Mesenchymal stem cell (in vitro differentiated cells and primary cell): Measurements from ENCODE around the gene DMRT2.
A peak's percentile ranks its signal among the peaks of the same experiment; 100 is the strongest.

Experiments used
- DNase-seq: peaks from one replicate; pipeline ENCODE4 v3.0.0-alpha.2; 2013
- H2AFZ ChIP-seq: one replicate; pipeline ENCODE4 v1.6.1; 2013; ENCODE audit warnings: low read depth, mild to moderate bottlenecking, control low read depth, inconsistent platforms, low read length, moderate library complexity
- H2AK5ac ChIP-seq: 2 replicates; pipeline ENCODE4 v1.6.1; 2013; ENCODE audit warnings: low read length, moderate library complexity, mild to moderate bottlenecking, inconsistent platforms; ENCODE audit not compliant: severe bottlenecking
- H2BK120ac ChIP-seq: one replicate; pipeline ENCODE4 v1.6.1; 2013; ENCODE audit warnings: low read depth, mild to moderate bottlenecking, inconsistent platforms, low read length, moderate library complexity
- H2BK12ac ChIP-seq, 2 experiments: one replicate each; pipeline ENCODE4 v1.6.1; 2013; ENCODE audit warnings: inconsistent platforms in 2 of 2, low read length in 2 of 2, mild to moderate bottlenecking in 2 of 2, moderate library complexity in 2 of 2, control low read depth in 1 of 2
- H2BK15ac ChIP-seq: one replicate; pipeline ENCODE4 v1.6.1; 2013; ENCODE audit warnings: mild to moderate bottlenecking, low read depth, inconsistent platforms; ENCODE audit not compliant: poor library complexity, severe bottlenecking
- H2BK5ac ChIP-seq: 2 replicates; pipeline ENCODE4 v1.6.1; 2013; ENCODE audit warnings: low read depth, mild to moderate bottlenecking, low read length, control low read depth, inconsistent platforms; ENCODE audit not compliant: poor library complexity, severe bottlenecking
- H3K14ac ChIP-seq, 2 experiments: one replicate each; pipeline ENCODE4 v1.6.1; 2013; ENCODE audit warnings: inconsistent platforms in 2 of 2, low read length in 2 of 2, control low read depth in 1 of 2, mild to moderate bottlenecking in 1 of 2, moderate library complexity in 1 of 2
- H3K18ac ChIP-seq, 2 experiments: one replicate each; pipeline ENCODE4 v1.6.1; 2013; ENCODE audit warnings: inconsistent platforms in 2 of 2, low read length in 2 of 2, control low read depth in 1 of 2, low read depth in 1 of 2, mild to moderate bottlenecking in 1 of 2
- H3K23ac ChIP-seq, 2 experiments: one replicate each; pipeline ENCODE4 v1.6.1; 2013; ENCODE audit warnings: inconsistent platforms in 2 of 2, low read length in 2 of 2, mild to moderate bottlenecking in 2 of 2, moderate library complexity in 2 of 2, control low read depth in 1 of 2
- H3K27ac ChIP-seq: 2 replicates; pipeline ENCODE4 v1.5.1; 2013; ENCODE audit warnings: mild to moderate bottlenecking, moderate library complexity, low read length, control low read depth, inconsistent platforms; ENCODE audit not compliant: poor library complexity, severe bottlenecking
- H3K27me3 ChIP-seq, 2 experiments: 2 replicates each; pipeline versions ENCODE4 v1.6.1 to v1.7.0; 2013; ENCODE audit warnings: low read length in 2 of 2, mild to moderate bottlenecking in 2 of 2, moderate library complexity in 2 of 2, control low read depth in 1 of 2, inconsistent platforms in 1 of 2; ENCODE audit not compliant: control insufficient read depth in 1 of 2, insufficient read depth in 1 of 2
- H3K36me3 ChIP-seq, 2 experiments: 2 replicates each; pipeline versions ENCODE4 v1.6.1 to v1.7.0; 2013; ENCODE audit warnings: low read length in 2 of 2, control low read depth in 1 of 2, inconsistent platforms in 1 of 2, low read depth in 1 of 2, mild to moderate bottlenecking in 1 of 2; ENCODE audit not compliant: insufficient read depth in 2 of 2, control insufficient read depth in 1 of 2
- H3K4ac ChIP-seq, 2 experiments: one replicate each; pipeline ENCODE4 v1.6.1; 2013; ENCODE audit warnings: inconsistent platforms in 2 of 2, low read length in 2 of 2, mild to moderate bottlenecking in 2 of 2, moderate library complexity in 2 of 2, control low read depth in 1 of 2, low read depth in 1 of 2
- H3K4me1 ChIP-seq: 2 replicates; pipeline ENCODE4 v1.6.1; 2013; ENCODE audit warnings: low read depth, low read length, control low read depth; ENCODE audit not compliant: control insufficient read depth, insufficient read depth
- H3K4me2 ChIP-seq: 2 replicates; pipeline ENCODE4 v1.6.1; 2013; ENCODE audit warnings: low read length, mild to moderate bottlenecking, inconsistent platforms; ENCODE audit not compliant: poor library complexity, severe bottlenecking
- H3K4me3 ChIP-seq, 2 experiments: 2 replicates each; pipeline versions ENCODE4 v1.5.1 to v1.7.0; 2013; ENCODE audit warnings: low read length in 2 of 2, mild to moderate bottlenecking in 2 of 2, control low read depth in 1 of 2, low read depth in 1 of 2; ENCODE audit not compliant: insufficient read depth in 1 of 2
- H3K79me1 ChIP-seq: replicated peaks from 2 replicates; pipeline ENCODE4 v1.6.1; 2013; ENCODE audit warnings: mild to moderate bottlenecking, control low read depth, low read length, inconsistent platforms; ENCODE audit not compliant: poor library complexity, severe bottlenecking
- H3K9ac ChIP-seq: 2 replicates; pipeline ENCODE4 v1.7.0; 2013; ENCODE audit warnings: mild to moderate bottlenecking, low read length, moderate library complexity
- H3K9me3 ChIP-seq: 2 replicates; pipeline ENCODE4 v1.7.0; 2013; ENCODE audit warnings: mild to moderate bottlenecking, low read length; ENCODE audit not compliant: control insufficient read depth
- H4K8ac ChIP-seq: one replicate; pipeline ENCODE4 v1.6.1; 2013; ENCODE audit warnings: inconsistent platforms, mild to moderate bottlenecking, low read length, moderate library complexity
- H4K91ac ChIP-seq: one replicate; pipeline ENCODE4 v1.6.1; 2013; ENCODE audit warnings: mild to moderate bottlenecking, low read length, inconsistent platforms
- WGBS: methylation state at CpG from one replicate; pipeline ENCODE4 v1.1.7; 2013; ENCODE audit warnings: mixed read lengths; 5-methylcytosine and 5-hydroxymethylcytosine counted together

DMRT2 gene

GRCh38 chr9:1053282-1053621, 3.1 kb downstream of the DMRT2 start:
- no peak overlapping the region for H3K27ac ChIP-seq
- 67% methylated on average over 9 of the region's 9 CpGs for WGBS

DNA sequence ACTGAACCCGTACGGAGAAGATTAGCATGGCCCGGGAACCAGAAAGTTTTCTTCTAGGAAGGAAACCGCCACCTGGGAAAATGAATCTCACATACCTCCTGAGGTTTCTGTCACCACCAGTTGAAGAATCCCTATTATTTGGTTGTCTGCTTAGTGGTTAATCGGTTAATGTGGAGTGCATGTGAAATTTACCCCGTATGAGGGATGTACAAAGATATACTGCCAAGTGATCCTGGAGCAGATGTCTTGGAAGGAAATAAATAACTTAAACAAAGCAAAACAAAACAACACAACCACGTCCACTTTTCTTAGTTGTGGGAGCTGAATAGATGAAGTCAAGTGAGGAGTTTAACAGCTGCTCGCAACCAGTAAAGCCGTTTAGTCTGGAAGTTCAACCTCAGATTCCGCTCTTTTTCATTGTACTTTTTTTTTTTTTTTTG, 3.8 kb downstream of the DMRT2 start:
- Histone ChIP-seq H3K9ac (peak overlapping the region; percentile 31), H4K8ac (no peak overlapping the region), H2AK5ac (no peak overlapping the region), H3K23ac (no peak overlapping the region), H3K14ac (no peak overlapping the region), H2BK12ac (no peak overlapping the region), H3K36me3 (peaks cover 0 to 9% of the 10 kb centered on the region in 2 experiments), H3K18ac (no peak overlapping the region), H3K4me3 (peak overlapping the region in 1 of 2 experiments; percentile 79), H3K4me1 (peaks cover 7% of the 10 kb centered on the region), H3K4me2 (no peak overlapping the region), H3K79me1 (no peaks in the 10 kb centered on the region), H2BK5ac (no peak overlapping the region), H2BK15ac (no peak overlapping the region), H3K9me3 (no peaks in the 10 kb centered on the region), H3K27me3 (no peaks in the 10 kb centered on the region), H4K91ac (no peak overlapping the region), H3K27ac (no peak overlapping the region), H2BK120ac (no peak overlapping the region), H2AFZ (no peak overlapping the region), H3K4ac (no peak overlapping the region)
- WGBS, result 98% methylated on average over 3 of the region's 10 CpGs
- DNase-seq, result no peak

More at GRCh38 chr9:1053282-1053621, 3.1 kb downstream of the DMRT2 start:
- H3K4ac ChIP-seq, result no peak overlapping the region
- H2BK5ac ChIP-seq, result no peak overlapping the region
- no peak overlapping the region for H2AK5ac ChIP-seq
- H4K8ac ChIP-seq, result no peak overlapping the region
- H2BK12ac ChIP-seq, result no peak overlapping the region
- H3K4me3 ChIP-seq, result peak overlapping the region in 1 of 2 experiments; percentile 79
- H2AFZ ChIP-seq, result no peak overlapping the region
- no peak for DNase-seq
- no peak overlapping the region for H3K23ac ChIP-seq
- H4K91ac ChIP-seq, result no peak overlapping the region
- H3K18ac ChIP-seq, result no peak overlapping the region
- H2BK15ac ChIP-seq, result no peak overlapping the region
- no peak overlapping the region for H3K4me2 ChIP-seq
- H3K79me1 ChIP-seq, result no peaks in the 10 kb centered on the region
- H3K36me3 ChIP-seq, result peaks cover 0 to 9% of the 10 kb centered on the region in 2 experiments
- H3K27me3 ChIP-seq, result no peaks in the 10 kb centered on the region
- H3K14ac ChIP-seq, result no peak overlapping the region
- no peaks in the 10 kb centered on the region for H3K9me3 ChIP-seq
- no peak overlapping the region for H2BK120ac ChIP-seq
- peak overlapping the region; percentile 31 for H3K9ac ChIP-seq
- H3K4me1 ChIP-seq, result peaks cover 7% of the 10 kb centered on the region

- Histone ChIP-seq H3K4me2 (no peak overlapping the region), H2AK5ac (no peak overlapping the region), H3K36me3 (peaks cover 0 to 9% of the 10 kb centered on the region in 2 experiments), H2BK120ac (no peak overlapping the region), H3K23ac (no peak overlapping the region), H3K4ac (no peak overlapping the region), H3K27ac (no peak overlapping the region), H3K27me3 (no peaks in the 10 kb centered on the region), H3K4me3 (no peak overlapping the region), H3K14ac (no peak overlapping the region), H2BK15ac (no peak overlapping the region), H2BK12ac (no peak overlapping the region), H3K9ac (peak overlapping the region; percentile 31), H3K79me1 (no peaks in the 10 kb centered on the region), H3K9me3 (no peaks in the 10 kb centered on the region), H3K18ac (no peak overlapping the region), H4K8ac (no peak overlapping the region), H2BK5ac (no peak overlapping the region), H4K91ac (no peak overlapping the region), H2AFZ (no peak overlapping the region), H3K4me1 (peaks cover 7% of the 10 kb centered on the region)
- DNase-seq, result no peak
- 86% methylated on average over 5 of the region's 5 CpGs for WGBS
Measured at GRCh38 chr9:1055166-1055565, 5.0 kb downstream of the DMRT2 start.

GRCh38 chr9:1057910-1058309, 7.8 kb downstream of the DMRT2 start:
- no peaks in the 10 kb centered on the region for H3K9me3 ChIP-seq
- no peaks in the 10 kb centered on the region for H3K4me1 ChIP-seq
- no peaks in the 10 kb centered on the region for H3K27me3 ChIP-seq
- no peak overlapping the region for H2BK15ac ChIP-seq
- no peak overlapping the region for H2AK5ac ChIP-seq
- H3K18ac ChIP-seq, result no peak overlapping the region
- DNase-seq, result no peak
- H3K23ac ChIP-seq, result no peak overlapping the region
- no peak overlapping the region for H2BK12ac ChIP-seq
- WGBS, result 37% methylated on average over 2 of the region's 3 CpGs
- no peak overlapping the region for H2BK120ac ChIP-seq
- H4K8ac ChIP-seq, result no peak overlapping the region
- peaks cover 0 to 9% of the 10 kb centered on the region in 2 experiments for H3K36me3 ChIP-seq
- no peak overlapping the region for H3K27ac ChIP-seq
- no peak overlapping the region for H3K9ac ChIP-seq
- no peak overlapping the region for H2BK5ac ChIP-seq
- H3K79me1 ChIP-seq, result no peaks in the 10 kb centered on the region
- no peak overlapping the region for H4K91ac ChIP-seq
- no peak overlapping the region for H3K4me2 ChIP-seq
- H3K4me3 ChIP-seq, result no peak overlapping the region
- H2AFZ ChIP-seq, result no peak overlapping the region
- H3K14ac ChIP-seq, result no peak overlapping the region
- no peak overlapping the region for H3K4ac ChIP-seq
